ENCODE results near the gene CTAGE8.
"Not testable (repeated sequence)": the region's sequence is repeated elsewhere in the genome, so short reads cannot be mapped to it uniquely, and the experiment has no call there.

Gene CTAGE8

DNA sequence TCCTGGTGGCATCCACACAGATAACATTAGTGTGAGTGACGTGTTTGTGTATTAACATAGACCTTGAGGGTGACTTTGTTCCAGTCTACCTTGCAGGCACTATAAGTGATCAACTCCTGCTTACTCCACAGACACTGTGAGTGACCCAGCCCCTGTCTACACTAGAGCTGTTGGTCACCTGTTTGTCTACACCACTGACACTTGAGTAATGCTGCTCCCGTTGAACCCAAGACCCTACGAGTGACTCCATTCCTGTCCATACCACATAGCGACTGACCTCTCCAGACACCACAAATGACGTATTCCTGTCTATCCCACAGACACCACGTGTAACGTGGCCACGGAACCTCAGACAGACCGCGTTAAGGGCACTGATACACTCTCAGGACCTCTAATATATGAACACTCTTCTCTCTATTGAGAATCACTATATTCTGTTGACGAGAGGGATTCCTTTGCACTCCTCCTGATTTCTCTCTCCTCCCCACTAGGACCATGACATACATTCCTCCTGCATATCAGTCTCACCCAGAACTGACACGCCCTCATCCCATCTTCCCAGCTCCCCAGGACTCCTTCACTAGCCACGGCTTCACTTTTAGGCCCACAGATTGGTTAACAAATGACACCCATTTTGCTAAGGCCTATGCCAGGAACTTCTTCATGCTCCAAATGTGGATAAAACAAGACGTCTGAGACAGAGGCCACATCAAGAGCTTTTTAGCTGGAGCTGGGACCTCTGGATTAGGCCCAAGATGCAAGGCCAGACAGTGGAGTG lies 23.5 kb upstream of the CTAGE8 start:
- not testable (repeated sequence) for H3K4me3 ChIP-seq (ENCODE audit: low read length); H3K27me3 ChIP-seq (ENCODE audit: low read depth, low read length); H3K79me2 ChIP-seq (ENCODE audit: low read length); H3K4me1 ChIP-seq (ENCODE audit: low read length); H3K9me3 ChIP-seq (ENCODE audit: insufficient read depth, low read length); H4K20me1 ChIP-seq (ENCODE audit: insufficient read depth, low read length); H3K27ac ChIP-seq (ENCODE audit: low read length); H3K36me3 ChIP-seq (replicated peaks; ENCODE audit: low read depth, low read length); H2AFZ ChIP-seq (ENCODE audit: low read depth, low read length); H3K4me2 ChIP-seq (ENCODE audit: low read length); H3K9ac ChIP-seq (ENCODE audit: low read length)

DNA sequence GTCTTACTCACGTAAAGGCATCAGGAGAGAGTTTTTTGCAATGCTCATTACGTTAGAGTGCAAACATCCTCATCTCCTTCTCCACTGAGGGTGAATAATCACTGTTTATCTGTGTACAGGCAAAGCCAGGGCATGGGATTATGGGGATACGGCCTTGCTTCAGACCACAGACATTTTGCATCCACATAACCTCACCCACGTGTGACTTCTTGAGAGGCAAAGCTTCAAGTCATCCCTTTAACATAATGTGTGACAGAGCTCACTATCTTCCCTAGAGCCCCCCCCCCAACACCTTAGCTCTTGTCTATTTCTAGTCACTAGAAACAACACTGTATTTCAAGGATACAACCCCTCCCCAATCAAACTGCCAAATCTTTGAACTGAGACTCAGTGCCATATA lies 22.5 kb upstream of the CTAGE8 start:
- H3K79me2 ChIP-seq (ENCODE audit: low read length); H3K9ac ChIP-seq (ENCODE audit: low read length); H3K4me3 ChIP-seq (ENCODE audit: low read length); H3K27me3 ChIP-seq (ENCODE audit: low read depth, low read length); H2AFZ ChIP-seq (ENCODE audit: low read depth, low read length); H4K20me1 ChIP-seq (ENCODE audit: insufficient read depth, low read length); H3K4me1 ChIP-seq (ENCODE audit: low read length); H3K4me2 ChIP-seq (ENCODE audit: low read length); H3K27ac ChIP-seq (ENCODE audit: low read length); H3K36me3 ChIP-seq (replicated peaks; ENCODE audit: low read depth, low read length); H3K9me3 ChIP-seq (ENCODE audit: insufficient read depth, low read length): not testable (repeated sequence)

DNA sequence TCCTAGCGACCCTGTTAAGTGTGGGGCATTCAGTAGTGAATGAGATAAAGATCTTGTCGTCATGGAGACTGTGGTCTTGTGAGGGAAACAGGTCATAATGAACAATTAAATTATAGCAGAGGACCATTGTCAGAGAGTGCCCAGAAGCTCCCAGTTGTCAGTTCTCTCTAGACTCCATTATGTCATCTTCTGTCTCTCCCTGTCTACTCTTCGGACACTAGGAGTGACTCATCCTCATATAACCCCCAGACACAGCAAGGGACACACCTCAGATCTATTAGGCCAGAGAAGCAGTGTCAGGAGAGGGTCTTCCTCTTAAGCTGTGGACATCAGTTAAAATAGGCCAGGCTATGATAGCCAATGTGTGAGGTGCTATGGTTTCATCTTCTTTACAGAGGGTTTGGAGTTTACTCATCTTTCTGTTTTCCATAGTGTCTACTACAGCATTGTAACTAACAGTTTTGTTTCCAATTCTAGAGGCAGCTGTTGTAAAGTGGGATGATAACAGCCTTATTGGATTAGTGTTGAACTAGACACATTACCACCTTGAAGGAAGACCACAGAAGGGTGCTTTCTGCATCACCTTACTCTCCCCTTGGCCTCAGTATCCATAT lies 18.2 kb upstream of the CTAGE8 start:
- H4K20me1 ChIP-seq (ENCODE audit: insufficient read depth, low read length); H3K27me3 ChIP-seq (ENCODE audit: low read depth, low read length); H3K4me3 ChIP-seq (ENCODE audit: low read length); H3K4me1 ChIP-seq (ENCODE audit: low read length); H3K27ac ChIP-seq (ENCODE audit: low read length); H2AFZ ChIP-seq (ENCODE audit: low read depth, low read length); H3K9ac ChIP-seq (ENCODE audit: low read length); H3K79me2 ChIP-seq (ENCODE audit: low read length); H3K4me2 ChIP-seq (ENCODE audit: low read length); H3K36me3 ChIP-seq (replicated peaks; ENCODE audit: low read depth, low read length); H3K9me3 ChIP-seq (ENCODE audit: insufficient read depth, low read length): not testable (repeated sequence)

DNA sequence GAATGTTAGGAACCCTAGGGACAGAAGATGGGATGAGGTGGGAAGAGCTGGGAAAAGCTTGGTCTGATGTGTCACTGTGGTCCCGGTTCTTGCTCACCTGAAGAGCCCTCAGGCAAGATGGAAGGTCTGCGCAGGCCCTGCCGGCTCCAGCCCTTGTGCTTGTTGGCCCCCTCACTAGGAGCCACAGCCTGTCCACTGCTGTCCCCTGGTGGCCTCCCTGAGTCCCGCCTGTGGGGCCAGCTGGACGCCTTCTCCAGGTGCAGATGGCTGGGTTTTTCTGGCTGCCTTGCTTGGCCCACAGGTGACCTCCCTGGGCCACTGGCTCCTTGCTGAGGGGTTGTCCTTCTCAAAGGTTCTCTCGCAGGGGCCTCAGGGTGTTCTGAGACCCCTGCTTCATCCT lies 14.6 kb upstream of the CTAGE8 start:
- H3K4me2 ChIP-seq (ENCODE audit: low read length); H3K4me1 ChIP-seq (ENCODE audit: low read length); H3K27ac ChIP-seq (ENCODE audit: low read length); H4K20me1 ChIP-seq (ENCODE audit: insufficient read depth, low read length); H3K27me3 ChIP-seq (ENCODE audit: low read depth, low read length); H3K4me3 ChIP-seq (ENCODE audit: low read length); H3K79me2 ChIP-seq (ENCODE audit: low read length); H3K9ac ChIP-seq (ENCODE audit: low read length); H2AFZ ChIP-seq (ENCODE audit: low read depth, low read length); H3K36me3 ChIP-seq (replicated peaks; ENCODE audit: low read depth, low read length); H3K9me3 ChIP-seq (ENCODE audit: insufficient read depth, low read length): not testable (repeated sequence)

DNA sequence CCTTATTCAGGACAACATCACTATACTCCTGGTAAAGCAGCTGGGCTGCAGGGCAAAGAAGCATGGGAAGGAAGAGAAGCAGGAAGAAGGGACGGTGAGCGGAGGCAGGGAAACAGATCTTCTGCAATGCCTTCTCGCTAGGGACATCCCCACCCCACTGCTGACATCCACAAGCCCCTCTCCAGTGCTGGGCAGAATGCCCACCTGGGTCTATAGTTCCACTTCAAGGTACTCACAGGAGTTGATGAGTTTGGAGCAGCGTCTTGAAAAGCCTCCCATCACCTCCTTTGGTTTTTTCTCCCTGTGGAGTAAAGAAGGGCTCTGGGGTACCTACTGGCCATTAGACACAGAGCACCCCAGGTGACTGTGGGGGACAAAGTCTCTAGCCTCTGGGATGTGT lies 13.4 kb upstream of the CTAGE8 start:
- not testable (repeated sequence) for H4K20me1 ChIP-seq (ENCODE audit: insufficient read depth, low read length); H3K4me2 ChIP-seq (ENCODE audit: low read length); H2AFZ ChIP-seq (ENCODE audit: low read depth, low read length); H3K4me1 ChIP-seq (ENCODE audit: low read length); H3K9ac ChIP-seq (ENCODE audit: low read length); H3K36me3 ChIP-seq (replicated peaks; ENCODE audit: low read depth, low read length); H3K9me3 ChIP-seq (ENCODE audit: insufficient read depth, low read length); H3K79me2 ChIP-seq (ENCODE audit: low read length); H3K27ac ChIP-seq (ENCODE audit: low read length); H3K4me3 ChIP-seq (ENCODE audit: low read length); H3K27me3 ChIP-seq (ENCODE audit: low read depth, low read length)

DNA sequence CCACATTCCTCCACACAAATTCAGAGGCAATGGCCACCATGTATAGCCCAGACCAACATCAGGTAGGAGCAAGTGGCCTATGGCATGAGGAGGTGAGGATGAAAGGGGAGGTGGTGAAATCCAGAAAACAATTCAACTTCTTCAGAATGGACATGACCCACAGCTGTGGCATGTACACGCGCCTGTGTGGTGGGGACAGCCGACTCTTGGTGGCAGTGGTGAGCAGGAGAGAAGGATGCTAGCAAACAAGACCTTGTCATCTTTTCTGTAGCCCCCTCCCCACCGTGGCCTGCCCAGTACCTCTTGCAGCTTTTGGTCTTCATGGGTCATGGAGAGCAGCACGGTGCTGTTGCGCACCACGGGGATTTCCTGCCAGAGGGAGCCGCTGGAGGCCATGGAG lies 12.9 kb upstream of the CTAGE8 start:
- not testable (repeated sequence) for H2AFZ ChIP-seq (ENCODE audit: low read depth, low read length); H3K9ac ChIP-seq (ENCODE audit: low read length); H3K4me2 ChIP-seq (ENCODE audit: low read length); H3K36me3 ChIP-seq (replicated peaks; ENCODE audit: low read depth, low read length); H3K79me2 ChIP-seq (ENCODE audit: low read length); H3K27me3 ChIP-seq (ENCODE audit: low read depth, low read length); H4K20me1 ChIP-seq (ENCODE audit: insufficient read depth, low read length); H3K27ac ChIP-seq (ENCODE audit: low read length); H3K9me3 ChIP-seq (ENCODE audit: insufficient read depth, low read length); H3K4me3 ChIP-seq (ENCODE audit: low read length); H3K4me1 ChIP-seq (ENCODE audit: low read length)

DNA sequence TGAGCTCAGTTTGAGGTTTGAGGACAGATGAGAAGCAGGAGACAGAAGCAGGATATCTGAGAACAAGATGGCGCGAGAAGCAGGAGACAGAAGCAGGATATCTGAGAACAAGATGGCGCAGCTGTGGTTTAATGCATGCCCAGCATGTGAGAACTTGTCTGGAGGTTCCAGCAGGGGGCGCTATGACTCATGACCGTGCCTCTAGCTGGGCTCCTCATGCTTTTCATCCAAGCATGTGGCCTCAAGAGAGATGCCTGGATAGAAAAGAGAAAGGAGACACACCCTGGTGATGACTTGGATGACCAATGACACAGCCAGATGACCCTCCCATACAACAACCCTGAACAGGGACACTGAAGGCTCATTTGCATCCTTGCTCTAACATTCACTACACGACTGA lies 10.9 kb upstream of the CTAGE8 start:
- not testable (repeated sequence) for H3K79me2 ChIP-seq (ENCODE audit: low read length); H3K4me2 ChIP-seq (ENCODE audit: low read length); H3K4me3 ChIP-seq (ENCODE audit: low read length); H3K4me1 ChIP-seq (ENCODE audit: low read length); H3K36me3 ChIP-seq (replicated peaks; ENCODE audit: low read depth, low read length); H3K27me3 ChIP-seq (ENCODE audit: low read depth, low read length); H2AFZ ChIP-seq (ENCODE audit: low read depth, low read length); H3K9ac ChIP-seq (ENCODE audit: low read length); H3K27ac ChIP-seq (ENCODE audit: low read length); H4K20me1 ChIP-seq (ENCODE audit: insufficient read depth, low read length); H3K9me3 ChIP-seq (ENCODE audit: insufficient read depth, low read length)

DNA sequence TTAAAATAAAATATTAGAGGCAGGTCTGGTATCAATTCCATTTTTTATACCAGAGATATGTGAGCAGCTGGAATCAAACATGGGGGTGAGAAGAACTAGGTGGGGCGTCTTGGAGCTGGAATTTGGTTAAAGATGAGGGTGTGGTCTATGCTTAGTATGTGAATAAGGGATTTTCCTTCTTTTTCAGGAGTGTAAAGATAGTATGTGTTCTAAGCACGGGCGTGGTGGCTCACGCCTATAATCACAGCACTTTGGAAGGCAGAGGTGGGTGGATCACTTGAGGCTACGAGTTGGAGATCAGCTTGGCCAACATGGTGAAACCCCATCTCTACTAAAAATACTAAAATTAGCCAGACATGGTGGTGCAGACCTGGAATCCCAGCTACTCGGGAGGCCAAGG lies 6.2 kb upstream of the CTAGE8 start:
- H3K9me3 ChIP-seq (ENCODE audit: insufficient read depth, low read length); H3K9ac ChIP-seq (ENCODE audit: low read length); H3K27me3 ChIP-seq (ENCODE audit: low read depth, low read length); H3K36me3 ChIP-seq (replicated peaks; ENCODE audit: low read depth, low read length); H2AFZ ChIP-seq (ENCODE audit: low read depth, low read length); H3K27ac ChIP-seq (ENCODE audit: low read length); H4K20me1 ChIP-seq (ENCODE audit: insufficient read depth, low read length); H3K4me3 ChIP-seq (ENCODE audit: low read length); H3K4me1 ChIP-seq (ENCODE audit: low read length); H3K79me2 ChIP-seq (ENCODE audit: low read length); H3K4me2 ChIP-seq (ENCODE audit: low read length): not testable (repeated sequence)

DNA sequence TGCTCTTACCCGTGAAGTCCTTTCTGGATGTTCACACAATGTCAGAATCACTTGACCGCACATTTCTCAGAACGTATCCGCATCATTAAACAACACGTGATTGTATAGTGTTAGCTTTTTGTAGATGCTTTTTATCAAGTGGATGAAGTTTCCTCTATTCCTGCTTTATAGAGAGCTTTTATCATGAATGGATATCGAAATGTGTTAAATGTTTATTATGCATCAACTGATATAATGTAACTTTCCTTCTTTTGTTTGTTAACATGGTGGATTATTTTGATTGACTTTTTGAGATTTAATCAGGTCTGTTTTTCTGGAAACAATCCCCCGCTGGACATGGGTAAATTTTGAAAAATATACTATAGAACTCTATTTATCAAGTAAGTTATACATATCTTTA lies 4.4 kb downstream of the CTAGE8 start, which contains the start of gene OR2A7:
TSS of gene OR2A7 (minus strand) at position 101 of the 400 bp plus-strand sequence. CDS start 5,164 bp downstream, outside the sequence.
- not testable (repeated sequence) for H3K27me3 ChIP-seq (ENCODE audit: low read depth, low read length); H3K79me2 ChIP-seq (ENCODE audit: low read length); H3K4me1 ChIP-seq (ENCODE audit: low read length); H3K4me3 ChIP-seq (ENCODE audit: low read length); H2AFZ ChIP-seq (ENCODE audit: low read depth, low read length); H3K27ac ChIP-seq (ENCODE audit: low read length); H3K36me3 ChIP-seq (replicated peaks; ENCODE audit: low read depth, low read length); H3K4me2 ChIP-seq (ENCODE audit: low read length); H3K9ac ChIP-seq (ENCODE audit: low read length); H3K9me3 ChIP-seq (ENCODE audit: insufficient read depth, low read length); H4K20me1 ChIP-seq (ENCODE audit: insufficient read depth, low read length)

DNA sequence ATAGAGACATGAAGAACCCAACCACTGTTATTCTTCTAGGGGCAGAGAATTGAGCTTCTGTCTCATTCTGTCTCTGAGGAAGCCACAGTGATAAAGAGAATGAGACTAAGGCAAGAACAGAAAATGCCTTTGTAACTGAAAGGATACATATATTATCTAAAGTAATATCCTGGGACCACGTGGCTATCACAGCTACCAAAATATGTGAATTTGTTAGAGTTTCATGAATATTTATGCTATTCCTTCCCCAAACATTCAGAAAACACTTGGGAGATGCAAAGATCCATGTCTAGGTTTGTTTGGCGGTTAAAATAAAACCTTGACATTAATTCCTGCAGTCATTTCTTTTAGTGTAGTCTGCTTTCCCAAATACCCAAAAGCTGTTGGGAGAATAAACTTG lies 7.0 kb downstream of the CTAGE8 start:
- H3K27me3 ChIP-seq (ENCODE audit: low read depth, low read length); H3K9ac ChIP-seq (ENCODE audit: low read length); H2AFZ ChIP-seq (ENCODE audit: low read depth, low read length); H3K9me3 ChIP-seq (ENCODE audit: insufficient read depth, low read length); H3K4me1 ChIP-seq (ENCODE audit: low read length); H3K79me2 ChIP-seq (ENCODE audit: low read length); H3K4me3 ChIP-seq (ENCODE audit: low read length); H3K27ac ChIP-seq (ENCODE audit: low read length); H3K36me3 ChIP-seq (replicated peaks; ENCODE audit: low read depth, low read length); H4K20me1 ChIP-seq (ENCODE audit: insufficient read depth, low read length); H3K4me2 ChIP-seq (ENCODE audit: low read length): not testable (repeated sequence)
